GM12878 (cell line): ENCODE results near the gene RTN4R. TPM values are rescaled to one million over a fixed set of nuclear protein-coding genes. Genes with fewer than 3 reads are reported as not detected.

ENCODE experiments used
- ATAC-seq: fragments of 200-7000 bp; cut with Tn5 transposase; 3 replicates; pipeline ENCODE4 v1.9.1; 2020; ENCODE audit warnings: mild to moderate bottlenecking, moderate library complexity
- BruUV-seq: library from RNA; stranded (reverse); fragments of 400-500 nt; replicated peaks from 2 replicates; lab custom pipeline; 2021; lab: Mats Ljungman, UMichigan
- CTCF ChIA-PET: fragments of 300-600 bp; sonication (Branson Sonifier 250); formaldehyde crosslinking; extraction: SDS; loops from one replicate; lab custom pipeline; 2021; ENCODE audit warnings: inconsistent platforms; lab: Yijun Ruan, JAX
- POLR2A ChIA-PET: fragments of 350-600 bp; formaldehyde crosslinking; extraction: SDS; loops from one replicate; lab custom pipeline; 2021; ENCODE audit warnings: inconsistent platforms; lab: Charles Lee
- RAD21 ChIA-PET: fragments of 300-600 bp; sonication (Branson Sonifier 250); formaldehyde crosslinking; loops from one replicate; lab custom pipeline; 2023; ENCODE audit warnings: antibody characterized with exemption; ENCODE audit not compliant: unreplicated experiment; lab: Charles Lee
- SMC1A ChIA-PET: fragments of 300-600 bp; sonication (Branson Sonifier 250); formaldehyde crosslinking; loops from one replicate; lab custom pipeline; 2023; ENCODE audit not compliant: unreplicated experiment, uncharacterized antibody; lab: Charles Lee
- DNase-seq: peaks from one replicate; pipeline ENCODE4 v3.0.0-alpha.2; 2011; ENCODE audit warnings: low read depth, low spot score
- FAIRE-seq: peaks from 3 replicates; lab custom pipeline; 2011; peaks lifted over from hg19 to GRCh38; lab: Jason Lieb, UNC
- H2AFZ ChIP-seq: 2 replicates; pipeline ENCODE4 v1.6.0; 2011; ENCODE audit warnings: low read depth, low read length, control low read depth; ENCODE audit not compliant: control insufficient read depth
- H3K27ac ChIP-seq: 2 replicates; pipeline ENCODE4 v1.5.1; 2011; ENCODE audit warnings: control low read depth; ENCODE audit not compliant: control insufficient read depth, insufficient read depth
- H3K27me3 ChIP-seq, 2 experiments: replicated peaks in 1 of 2; 2 replicates each; pipeline versions ENCODE4 v1.6.0 to v1.6.1; 2011; ENCODE audit warnings: low read length in 1 of 2; ENCODE audit not compliant: control insufficient read depth in 2 of 2, insufficient read depth in 2 of 2
- H3K36me3 ChIP-seq, 2 experiments: 2 replicates each; pipeline ENCODE4 v1.5.1; 2011; ENCODE audit warnings: low read length in 1 of 2; ENCODE audit not compliant: control insufficient read depth in 2 of 2, insufficient read depth in 2 of 2
- H3K4me1 ChIP-seq: 2 replicates; pipeline ENCODE4 v1.6.1; 2011; ENCODE audit warnings: mild to moderate bottlenecking, low read length, moderate library complexity, mixed read lengths; ENCODE audit not compliant: control insufficient read depth, insufficient read depth
- H3K4me2 ChIP-seq: 2 replicates; pipeline ENCODE4 v1.6.0; 2011; ENCODE audit warnings: control low read depth; ENCODE audit not compliant: control insufficient read depth, insufficient read depth
- H3K4me3 ChIP-seq: fragments of 200-600 bp; sonication (generic); 2 replicates; pipeline ENCODE4 v1.5.1; 2016
- H3K79me2 ChIP-seq: 2 replicates; pipeline ENCODE4 v1.6.0; 2011; ENCODE audit warnings: low read length; ENCODE audit not compliant: control insufficient read depth, insufficient read depth
- H3K9ac ChIP-seq: 2 replicates; pipeline ENCODE4 v1.8.0; 2011; ENCODE audit warnings: low read length, control low read depth, mixed read lengths; ENCODE audit not compliant: control insufficient read depth, insufficient read depth
- H3K9me3 ChIP-seq: replicated peaks from 3 replicates; pipeline ENCODE4 v1.5.1; 2011; ENCODE audit warnings: mild to moderate bottlenecking, low read length; ENCODE audit not compliant: control insufficient read depth, insufficient read depth
- H4K20me1 ChIP-seq: 2 replicates; pipeline ENCODE4 v1.6.0; 2011; ENCODE audit not compliant: control insufficient read depth, insufficient read depth
- E4F1 ChIP-seq: fragments of 450-650 bp; IDR thresholded peaks from 2 replicates; pipeline ENCODE4 v1.6.1; 2018; ENCODE audit warnings: borderline replicate concordance, mild to moderate bottlenecking; ENCODE audit not compliant: partially characterized antibody
- MEF2B ChIP-seq: fragments of 450-650 bp; IDR thresholded peaks from 2 replicates; pipeline ENCODE4 v1.6.1; 2018; ENCODE audit warnings: mild to moderate bottlenecking, moderate library complexity; ENCODE audit not compliant: partially characterized antibody, poor library complexity, severe bottlenecking
- MYC ChIP-seq: IDR thresholded peaks from 2 replicates; pipeline ENCODE4 v1.6.1; 2011; ENCODE audit warnings: mild to moderate bottlenecking, low read length, moderate library complexity, inconsistent platforms; ENCODE audit not compliant: insufficient read depth, insufficient replicate concordance, insufficient read length, severe bottlenecking
- SIN3A ChIP-seq: IDR thresholded peaks from 2 replicates; pipeline ENCODE4 v1.6.1; 2012; ENCODE audit warnings: low read depth, low read length, improper control_type of control experiment
- ZNF687 ChIP-seq: fragments of 450-650 bp; IDR thresholded peaks from 2 replicates; pipeline ENCODE4 v1.6.1; 2017; ENCODE audit warnings: mild to moderate bottlenecking, moderate library complexity
- WGBS: methylation state at CpG from one replicate; pipeline ENCODE4 v1.1.6; 2016; ENCODE audit warnings: low lambda C conversion rate; ENCODE audit not compliant: insufficient replicate concordance, insufficient coverage; ENCODE audit errors: missing lambda C conversion rate; 5-methylcytosine and 5-hydroxymethylcytosine counted together
- in situ Hi-C: fragments of 300-500 bp; cut with MboI; formaldehyde crosslinking; loops from 9 replicates; pipeline ENCODE4 v1.14.3; 2018; ENCODE audit warnings: mixed read lengths
- intact Hi-C: fragments of 100-400 bp; cut with micrococcal nuclease; formaldehyde crosslinking; loops from one replicate; pipeline ENCODE4 v1.14.2; 2022; ENCODE audit not compliant: unreplicated experiment
- polyA plus RNA-seq, 11 experiments: library from polyadenylated mRNA; depleted of rRNA in 4 of 11; unstranded in 6 of 11; stranded (reverse) in 5 of 11; fragments of >200 nt; fragmentation: Nextera tagmentation in 4 of 11; fragmentation: Illumina TruSeq in 1 of 11; extraction: Ambion mirVana in 4 of 11; extraction: Trizol in 1 of 11; gene quantifications; 1 replicate in 1 of 11; 2 replicates in 10 of 11; pipeline versions ENCODE4 v1.2.1 to v1.2.3, GENCODE V29; 2011 to 2016; ENCODE audit warnings: inconsistent platforms in 2 of 11, missing spikeins in 2 of 11, low read depth in 1 of 11
- total RNA-seq, 4 experiments: library from RNA; depleted of rRNA in 3 of 4; stranded (reverse); fragments of >200 nt in 3 of 4; fragmentation: Illumina TruSeq in 1 of 4; extraction: Trizol in 1 of 4; gene quantifications; 2 replicates each; pipeline versions ENCODE4 v1.2.1 to v1.2.3, GENCODE V29; 2013 to 2021

The RTN4R gene
- total and polyA plus RNA-seq, 10 of the 15 experiments (the other 5 are each of a cell fraction or from before 2014, with no cell fraction given), result 0.03 to 1.0 (median 0.60) TPM; not detected in 2

- Histone ChIP-seq H3K9ac (no peak overlapping the region), H3K27ac (no peak overlapping the region), H3K4me2 (no peak overlapping the region), H3K4me1 (peaks cover 5% of the 10 kb centered on the region), H4K20me1 (no peaks in the 10 kb centered on the region), H3K4me3 (no peak overlapping the region), H3K27me3 (peaks cover 0 to 2% of the 10 kb centered on the region in 2 experiments; a peak in 2 of 4 replicates), H2AFZ (no peak overlapping the region), H3K79me2 (peaks cover 6% of the 10 kb centered on the region), H3K36me3 (no peaks in the 10 kb centered on the region), H3K9me3 (no peaks in the 10 kb centered on the region)
- ATAC-seq (no peak), DNase-seq (no peak), FAIRE-seq (no peak)
- ChIA-PET SMC1A (no interaction called here), RAD21 (no interaction called here), CTCF (no interaction called here), POLR2A (no interaction called here)
- intact Hi-C loops (no loop called here), in situ Hi-C loops (no loop called here)
- BruUV-seq, result no TSS peak
- 6% methylated on average over 9 of the region's 11 CpGs for WGBS
- TF ChIP-seq E4F1 (no peak), MYC (no peak), ZNF687 (no peak), SIN3A (no peak), MEF2B (no peak)
Observed at GRCh38 chr22:20203552-20204201, 64.4 kb downstream of the RTN4R start.
